ENCODE data around the gene RNF144B.

GRCh38 chr6:18347866-18348265 is 39.3 kb upstream of the RNF144B start:
- TF ChIP-seq CTCF (IDR thresholded peaks at IDR 0.05) = no peak
- TF ChIP-seq EZH2 (IDR thresholded peaks at IDR 0.05; ENCODE audit: borderline replicate concordance, insufficient read depth, low read depth, low read length, poor library complexity, severe bottlenecking) = no peak
